AG04449 (cell line): ENCODE results near the gene TMEM132E.

ENCODE experiments used
- CTCF ChIA-PET: fragments of 350-600 bp; formaldehyde crosslinking; extraction: SDS; loops from one replicate; lab custom pipeline; 2021; ENCODE audit warnings: antibody characterized with exemption; lab: Yijun Ruan, JAX
- POLR2A ChIA-PET: fragments of 400-600, 350-600 bp; formaldehyde crosslinking; extraction: SDS; loops from one replicate; lab custom pipeline; 2020; ENCODE audit warnings: antibody characterized with exemption, inconsistent platforms; lab: Yijun Ruan, JAX
- DNase-seq: peaks from one replicate; pipeline ENCODE4 v3.0.0-alpha.2; 2010; ENCODE audit warnings: low read depth, low spot score
- H3K4me3 ChIP-seq: 2 replicates; pipeline ENCODE4 v1.5.1; 2011; ENCODE audit warnings: low read depth, mild to moderate bottlenecking, control low read depth, low read length
- TF ChIP-seq, protein P1 (sequence below): IDR thresholded peaks from one replicate; pipeline ENCODE4 v1.5.1; 2011; ENCODE audit warnings: mild to moderate bottlenecking, moderate library complexity, low read length, control low read depth, inconsistent platforms; ENCODE audit not compliant: insufficient read depth; ENCODE audit errors: missing control alignments

Gene TMEM132E

GRCh38 chr17:34575182-34575581 is 4.2 kb upstream of the TMEM132E start:
- POLR2A ChIA-PET, result no interaction called here
- no peak for DNase-seq
- CTCF ChIA-PET, result no interaction called here
- no peak overlapping the region for H3K4me3 ChIP-seq
- TF ChIP-seq, protein P1, sequence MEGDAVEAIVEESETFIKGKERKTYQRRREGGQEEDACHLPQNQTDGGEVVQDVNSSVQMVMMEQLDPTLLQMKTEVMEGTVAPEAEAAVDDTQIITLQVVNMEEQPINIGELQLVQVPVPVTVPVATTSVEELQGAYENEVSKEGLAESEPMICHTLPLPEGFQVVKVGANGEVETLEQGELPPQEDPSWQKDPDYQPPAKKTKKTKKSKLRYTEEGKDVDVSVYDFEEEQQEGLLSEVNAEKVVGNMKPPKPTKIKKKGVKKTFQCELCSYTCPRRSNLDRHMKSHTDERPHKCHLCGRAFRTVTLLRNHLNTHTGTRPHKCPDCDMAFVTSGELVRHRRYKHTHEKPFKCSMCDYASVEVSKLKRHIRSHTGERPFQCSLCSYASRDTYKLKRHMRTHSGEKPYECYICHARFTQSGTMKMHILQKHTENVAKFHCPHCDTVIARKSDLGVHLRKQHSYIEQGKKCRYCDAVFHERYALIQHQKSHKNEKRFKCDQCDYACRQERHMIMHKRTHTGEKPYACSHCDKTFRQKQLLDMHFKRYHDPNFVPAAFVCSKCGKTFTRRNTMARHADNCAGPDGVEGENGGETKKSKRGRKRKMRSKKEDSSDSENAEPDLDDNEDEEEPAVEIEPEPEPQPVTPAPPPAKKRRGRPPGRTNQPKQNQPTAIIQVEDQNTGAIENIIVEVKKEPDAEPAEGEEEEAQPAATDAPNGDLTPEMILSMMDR, result no peak

DNA sequence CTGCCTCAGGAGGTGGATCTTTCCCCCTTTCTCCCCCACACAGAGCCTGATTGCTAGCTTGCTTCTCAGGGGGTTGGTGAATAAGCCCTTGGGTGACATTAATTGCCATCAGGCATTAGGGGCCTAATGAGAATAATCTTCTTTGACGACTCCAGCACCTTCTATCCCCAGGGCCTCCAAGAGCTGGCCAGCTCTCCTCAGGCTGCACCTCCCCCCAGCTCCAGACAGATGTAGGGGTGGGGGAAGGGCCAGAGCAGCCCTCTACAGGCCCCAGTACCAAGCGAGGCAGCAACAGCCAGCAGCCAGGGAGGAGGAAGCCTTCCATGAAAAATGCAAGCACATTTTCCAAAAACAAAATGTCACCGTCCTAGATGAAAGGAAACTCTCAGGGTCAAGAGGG is 1.4 kb upstream of the TMEM132E start:
- no peak for DNase-seq
- H3K4me3 ChIP-seq, result no peak overlapping the region
- TF ChIP-seq, protein P1, result no peak
- ChIA-PET POLR2A (no interaction called here), CTCF (interaction anchor here (1.3 kb wide), 1 partner anchor 542 kb away, joined by 4 read pairs; the partner anchor contains the start of gene RAD51D)

DNA sequence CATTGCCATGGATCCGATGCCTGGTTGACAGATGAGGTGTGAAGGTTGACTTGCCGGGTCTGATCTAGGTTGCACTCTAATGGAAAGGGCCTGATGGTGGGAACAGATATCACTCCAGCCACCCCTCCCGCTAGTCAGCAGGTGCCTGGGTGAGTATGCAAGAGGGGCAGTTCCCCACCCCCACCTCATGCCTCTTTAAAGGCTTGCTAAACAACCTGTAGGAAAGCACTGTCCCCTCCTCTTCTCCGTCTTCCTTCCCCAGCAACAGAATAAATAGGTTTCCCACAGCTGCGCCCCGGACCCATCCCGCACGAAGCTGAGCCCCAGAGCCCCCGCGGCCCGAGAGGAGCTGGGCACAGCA is 746 bp upstream of the TMEM132E start:
- ChIA-PET POLR2A (no interaction called here), CTCF (interaction anchor here (1.3 kb wide), 1 partner anchor 541 kb away, joined by 4 read pairs; the partner anchor contains the start of gene RAD51D)
- TF ChIP-seq, protein P1, result no peak
- no peak for DNase-seq
- no peak overlapping the region; the same call in 1 of the 2 replicates for H3K4me3 ChIP-seq

DNA sequence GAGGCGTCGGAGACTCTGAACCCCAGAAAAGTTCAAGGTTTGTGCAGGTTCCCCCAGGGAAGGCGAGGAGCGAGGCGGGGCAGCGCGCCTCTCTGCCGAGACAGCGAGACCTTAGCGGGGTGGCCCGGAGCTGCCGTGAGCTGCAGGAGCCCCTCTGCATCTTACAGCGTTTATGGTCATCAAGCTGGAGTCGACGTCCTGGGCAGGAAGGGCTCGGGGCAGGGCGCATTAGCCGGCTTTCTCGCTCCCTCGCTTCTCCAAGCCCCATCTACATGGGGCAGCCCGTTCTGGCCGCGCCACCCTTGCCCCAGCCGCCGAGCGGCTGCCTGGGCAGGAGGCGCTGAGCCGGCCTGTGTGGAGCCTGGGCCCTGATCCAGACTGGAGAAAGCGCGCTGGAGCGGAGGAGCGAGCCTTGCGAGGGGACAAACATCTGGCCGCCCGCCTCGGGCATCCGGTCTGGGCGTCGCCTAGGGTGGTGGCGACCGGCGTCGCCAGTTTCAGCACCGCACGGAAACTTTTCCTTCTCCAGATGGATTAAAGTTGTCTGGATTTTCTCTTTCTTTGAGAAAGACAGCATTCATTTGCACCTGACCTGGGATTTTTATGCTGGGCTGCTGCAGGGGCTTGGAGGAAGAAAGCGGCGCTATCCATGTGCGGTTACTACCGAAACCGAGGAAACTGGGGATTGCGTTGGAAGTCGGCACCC is 750 bp downstream of the TMEM132E start:
- no peak for DNase-seq
- H3K4me3 ChIP-seq, result no peak overlapping the region
- CTCF ChIA-PET, result no interaction called here
- POLR2A ChIA-PET, result interaction anchor here (0.7 kb wide), 1 partner anchor 13 kb away, joined by 3 read pairs; no protein-coding TSS in a partner anchor
- TF ChIP-seq, protein P1, result no peak

DNA sequence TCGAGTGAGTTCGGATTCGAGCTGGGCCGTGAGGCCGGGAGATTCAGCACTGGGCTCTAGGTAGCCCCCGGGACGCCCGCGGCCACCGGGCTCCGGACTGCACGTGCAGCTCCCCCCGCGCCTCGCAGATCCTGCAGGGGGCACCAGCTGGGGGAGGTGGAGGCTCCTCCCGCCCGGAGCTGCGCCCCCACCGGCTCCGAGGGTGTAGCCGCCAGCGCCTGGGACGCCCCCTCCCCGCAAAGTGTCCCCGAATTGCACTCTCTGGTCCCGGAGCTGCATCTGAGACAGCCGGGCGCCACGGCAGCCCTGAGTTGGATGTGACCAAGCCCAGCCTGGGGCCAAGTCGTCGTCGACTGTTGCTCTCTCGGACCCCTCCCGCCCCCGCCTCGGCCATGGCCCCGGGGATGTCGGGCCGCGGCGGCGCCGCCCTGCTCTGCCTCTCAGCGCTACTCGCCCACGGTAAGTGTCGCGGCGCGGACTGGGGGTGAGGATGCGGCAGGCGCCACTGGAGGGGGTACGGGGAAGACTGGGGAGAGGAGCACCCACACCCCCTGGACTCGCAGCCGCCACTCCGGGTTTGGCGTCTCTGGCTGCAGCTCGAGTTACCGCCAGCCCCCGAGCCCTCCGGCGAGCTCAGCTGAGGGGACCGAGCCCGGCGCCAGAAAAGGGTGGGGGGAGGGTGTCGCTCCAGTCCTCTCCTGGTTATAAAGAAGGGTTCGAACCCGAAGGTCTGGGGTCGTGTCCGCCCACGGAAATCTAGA is 1.5 kb downstream of the TMEM132E start:
- no peak overlapping the region for H3K4me3 ChIP-seq
- ChIA-PET CTCF (no interaction called here), POLR2A (interaction anchor here (0.7 kb wide), 1 partner anchor 14 kb away, joined by 3 read pairs; no protein-coding TSS in a partner anchor)
- DNase-seq, result no peak
- TF ChIP-seq, protein P1, result no peak
